GM12878 (cell line): Measurements from ENCODE around the gene CCDC88C. TPM values are rescaled to one million over a fixed set of nuclear protein-coding genes. Genes with fewer than 3 reads are reported as not detected.

Experiments
- ASH2L ChIP-seq: fragments of 300-600, 200-600 bp; sonication (generic); IDR thresholded peaks from 2 replicates; pipeline ENCODE4 v1.6.1; 2017; ENCODE audit warnings: low read depth, mild to moderate bottlenecking, borderline replicate concordance
- ATF2 ChIP-seq: IDR thresholded peaks from 2 replicates; pipeline ENCODE4 v1.6.1; 2012; ENCODE audit warnings: low read length, inconsistent platforms
- ATF3 ChIP-seq: IDR thresholded peaks from 2 replicates; pipeline ENCODE4 v1.6.1; 2011; ENCODE audit warnings: low read depth, mild to moderate bottlenecking, low read length, moderate library complexity, borderline replicate concordance; ENCODE audit errors: extremely low read depth
- BMI1 ChIP-seq: fragments of 450-650 bp; IDR thresholded peaks from 2 replicates; pipeline ENCODE4 v1.6.1; 2016; ENCODE audit warnings: mild to moderate bottlenecking, moderate library complexity, borderline replicate concordance
- CHD1 ChIP-seq: IDR thresholded peaks from 2 replicates; pipeline ENCODE4 v1.6.1; 2012; ENCODE audit warnings: low read depth, low read length, improper control_type of control experiment
- CHD4 ChIP-seq: fragments of 200-600 bp; sonication (generic); IDR thresholded peaks from 2 replicates; pipeline ENCODE4 v1.6.1; 2016; ENCODE audit warnings: mild to moderate bottlenecking
- CREM ChIP-seq: IDR thresholded peaks from 2 replicates; pipeline ENCODE4 v1.6.1; 2014; ENCODE audit warnings: antibody characterized with exemption, low read depth
- FOXK2 ChIP-seq: fragments of 450-650 bp; IDR thresholded peaks from 2 replicates; pipeline ENCODE4 v1.6.1; 2017; ENCODE audit warnings: mild to moderate bottlenecking, moderate library complexity
- HDAC6 ChIP-seq: fragments of 200-600 bp; sonication (generic); IDR thresholded peaks from one replicate; pipeline ENCODE4 v1.8.0; 2017; ENCODE audit warnings: antibody characterized with exemption; ENCODE audit not compliant: unreplicated experiment
- HSF1 ChIP-seq: fragments of 150-350 bp; IDR thresholded peaks from 2 replicates; pipeline ENCODE4 v1.6.1; 2014; ENCODE audit warnings: mild to moderate bottlenecking, low read depth, low read length
- IRF4 ChIP-seq: IDR thresholded peaks from 2 replicates; pipeline ENCODE4 v1.6.1; 2011; ENCODE audit warnings: low read depth, low read length
- MAX ChIP-seq: IDR thresholded peaks from 2 replicates; pipeline ENCODE4 v1.6.1; 2012; ENCODE audit warnings: low read depth, low read length, improper control_type of control experiment
- MTA3 ChIP-seq: IDR thresholded peaks from 2 replicates; pipeline ENCODE4 v1.6.1; 2012; ENCODE audit warnings: low read length, inconsistent platforms, borderline replicate concordance
- NR2C1 ChIP-seq: fragments of 450-650 bp; IDR thresholded peaks from 2 replicates; pipeline ENCODE4 v1.6.1; 2017; ENCODE audit warnings: antibody characterized with exemption, mild to moderate bottlenecking, moderate library complexity
- PKNOX1 ChIP-seq: fragments of 450-650 bp; IDR thresholded peaks from 2 replicates; pipeline ENCODE4 v1.6.1; 2016; ENCODE audit warnings: mild to moderate bottlenecking
- POLR2A ChIP-seq: IDR thresholded peaks from 2 replicates; pipeline ENCODE4 v1.6.1; 2011; ENCODE audit warnings: low read depth, mild to moderate bottlenecking, low read length
- POLR2AphosphoS5 ChIP-seq: IDR thresholded peaks from 2 replicates; pipeline ENCODE4 v1.6.1; 2011; ENCODE audit warnings: mild to moderate bottlenecking, low read length, inconsistent platforms
- RAD21 ChIP-seq: IDR thresholded peaks from 2 replicates; pipeline ENCODE4 v1.6.1; 2011; ENCODE audit warnings: mild to moderate bottlenecking, low read depth, low read length, moderate library complexity; ENCODE audit not compliant: insufficient read depth
- RAD51 ChIP-seq: fragments of 450-650 bp; IDR thresholded peaks from 2 replicates; pipeline ENCODE4 v1.6.1; 2016; ENCODE audit warnings: moderate library complexity, mild to moderate bottlenecking, inconsistent platforms
- RBBP5 ChIP-seq: fragments of 200-600 bp; sonication (generic); conservative IDR thresholded peaks from 2 replicates; pipeline ENCODE4 v1.6.1; 2016
- RCOR1 ChIP-seq: conservative IDR thresholded peaks from 2 replicates; pipeline ENCODE4 v1.6.1; 2012; ENCODE audit warnings: low read depth, low read length, improper control_type of control experiment
- REST ChIP-seq: IDR thresholded peaks from 2 replicates; pipeline ENCODE4 v1.6.1; 2012; ENCODE audit warnings: mild to moderate bottlenecking, low read depth, low read length
- RUNX3 ChIP-seq: IDR thresholded peaks from 2 replicates; pipeline ENCODE4 v1.6.1; 2012; ENCODE audit warnings: low read length, inconsistent platforms
- TCF3 ChIP-seq: IDR thresholded peaks from 2 replicates; pipeline ENCODE4 v1.6.1; 2012; ENCODE audit warnings: low read depth, mild to moderate bottlenecking, low read length, borderline replicate concordance; ENCODE audit not compliant: insufficient read depth
- ZNF274 ChIP-seq: IDR thresholded peaks from one replicate; pipeline ENCODE4 v1.8.0; 2011; ENCODE audit not compliant: insufficient read length, insufficient read depth
- polyA plus RNA-seq, 11 experiments: library from polyadenylated mRNA; depleted of rRNA in 4 of 11; unstranded in 6 of 11; stranded (reverse) in 5 of 11; fragments of >200 nt; fragmentation: Nextera tagmentation in 4 of 11; fragmentation: Illumina TruSeq in 1 of 11; extraction: Ambion mirVana in 4 of 11; extraction: Trizol in 1 of 11; gene quantifications; 1 replicate in 1 of 11; 2 replicates in 10 of 11; pipeline versions ENCODE4 v1.2.1 to v1.2.3, GENCODE V29; 2011 to 2016; ENCODE audit warnings: inconsistent platforms in 2 of 11, missing spikeins in 2 of 11, low read depth in 1 of 11
- total RNA-seq, 4 experiments: library from RNA; depleted of rRNA in 3 of 4; stranded (reverse); fragments of >200 nt in 3 of 4; fragmentation: Illumina TruSeq in 1 of 4; extraction: Trizol in 1 of 4; gene quantifications; 2 replicates each; pipeline versions ENCODE4 v1.2.1 to v1.2.3, GENCODE V29; 2013 to 2021

The CCDC88C gene
- total and polyA plus RNA-seq, 10 of the 15 experiments (the other 5 are each of a cell fraction or from before 2014, with no cell fraction given) = 4.0 to 79.6 (median 36.6) TPM

GRCh38 chr14:91348845-91349465 lies 68.7 kb downstream of the CCDC88C start (continued):
- TF ChIP-seq PKNOX1 = no peak
- TF ChIP-seq TCF3 = no peak
- no peak for TF ChIP-seq POLR2AphosphoS5
- TF ChIP-seq IRF4 = no peak
- TF ChIP-seq RCOR1 = no peak
- TF ChIP-seq HSF1 = no peak
- no peak for TF ChIP-seq CHD4
- TF ChIP-seq RUNX3 = peak; percentile 88
- no peak for TF ChIP-seq MAX
- TF ChIP-seq CHD1 = no peak
- TF ChIP-seq HDAC6 = no peak
- TF ChIP-seq ASH2L = no peak
- no peak for TF ChIP-seq ZNF274
- TF ChIP-seq RBBP5 = no peak
- TF ChIP-seq CREM = no peak
- no peak for TF ChIP-seq RAD21
- TF ChIP-seq BMI1 = no peak
- TF ChIP-seq RAD51 = no peak
- no peak for TF ChIP-seq POLR2A
- no peak for TF ChIP-seq ATF3
- TF ChIP-seq REST = no peak
- TF ChIP-seq MTA3 = 0 out of 2 replicates have a peak, but pooled peaks have one; percentile 14
- TF ChIP-seq ATF2 = no peak; the same call in 1 of the 2 replicates
- no peak for TF ChIP-seq FOXK2
- TF ChIP-seq NR2C1 = 0 out of 2 replicates have a peak, but pooled peaks have one; percentile 9
